Testis (tissue), 2 donors: Measurements from ENCODE around the gene NEK4.

Experiments
- POLR2A ChIP-seq: fragments of 450-650 bp; IDR thresholded peaks from one replicate; pipeline ENCODE4 v1.6.1; 2017; ENCODE audit warnings: antibody characterized with exemption, mild to moderate bottlenecking, moderate library complexity
- TF ChIP-seq, protein P1 (sequence below), 3 experiments: fragments of 450-650 bp in 2 of 3; fragments of 200-600 bp in 1 of 3; sonication (generic) in 1 of 3; IDR thresholded peaks; one replicate each; pipeline ENCODE4 v1.5.1; 2016 to 2019; ENCODE audit warnings: antibody characterized with exemption in 3 of 3, mild to moderate bottlenecking in 2 of 3, moderate library complexity in 1 of 3

DNA sequence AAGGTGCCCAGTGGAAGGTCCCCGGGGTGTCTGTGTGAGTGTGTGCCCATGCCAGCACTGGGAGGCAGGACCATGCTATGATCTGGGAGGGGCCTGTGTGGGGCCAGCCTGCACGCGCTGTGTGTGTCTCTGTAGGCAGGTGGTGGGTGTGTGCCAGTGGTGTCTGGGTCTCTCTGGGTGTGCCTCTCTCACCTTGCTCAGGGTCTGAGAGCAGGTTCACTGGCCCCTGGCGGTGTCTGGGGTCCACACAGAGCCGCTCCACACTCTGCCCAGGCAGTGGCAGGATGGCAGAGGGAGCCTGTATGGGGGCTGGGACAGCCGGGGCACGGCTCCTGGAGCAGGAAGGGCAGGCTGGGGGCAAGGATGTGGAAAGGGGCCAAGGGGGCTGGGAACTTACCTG lies 47.1 kb upstream of the NEK4 start:
- TF ChIP-seq, protein P1, sequence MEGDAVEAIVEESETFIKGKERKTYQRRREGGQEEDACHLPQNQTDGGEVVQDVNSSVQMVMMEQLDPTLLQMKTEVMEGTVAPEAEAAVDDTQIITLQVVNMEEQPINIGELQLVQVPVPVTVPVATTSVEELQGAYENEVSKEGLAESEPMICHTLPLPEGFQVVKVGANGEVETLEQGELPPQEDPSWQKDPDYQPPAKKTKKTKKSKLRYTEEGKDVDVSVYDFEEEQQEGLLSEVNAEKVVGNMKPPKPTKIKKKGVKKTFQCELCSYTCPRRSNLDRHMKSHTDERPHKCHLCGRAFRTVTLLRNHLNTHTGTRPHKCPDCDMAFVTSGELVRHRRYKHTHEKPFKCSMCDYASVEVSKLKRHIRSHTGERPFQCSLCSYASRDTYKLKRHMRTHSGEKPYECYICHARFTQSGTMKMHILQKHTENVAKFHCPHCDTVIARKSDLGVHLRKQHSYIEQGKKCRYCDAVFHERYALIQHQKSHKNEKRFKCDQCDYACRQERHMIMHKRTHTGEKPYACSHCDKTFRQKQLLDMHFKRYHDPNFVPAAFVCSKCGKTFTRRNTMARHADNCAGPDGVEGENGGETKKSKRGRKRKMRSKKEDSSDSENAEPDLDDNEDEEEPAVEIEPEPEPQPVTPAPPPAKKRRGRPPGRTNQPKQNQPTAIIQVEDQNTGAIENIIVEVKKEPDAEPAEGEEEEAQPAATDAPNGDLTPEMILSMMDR (IDR thresholded peaks at IDR 0.05) = no peak
- TF ChIP-seq POLR2A = no peak
